M059J (cell line): ENCODE data around the gene ALPK1. TPM values are rescaled to one million over a fixed set of nuclear protein-coding genes. Genes with fewer than 3 reads are reported as not detected.
"Not testable (repeated sequence)": the region's sequence is repeated elsewhere in the genome, so short reads cannot be mapped to it uniquely, and the experiment has no call there.

Source experiments
- DNase-seq: peaks from one replicate; pipeline ENCODE4 v3.0.0-alpha.2; 2012; ENCODE audit warnings: low read depth
- total RNA-seq: library from RNA; depleted of rRNA; stranded (reverse); fragments of >200 nt; shearing (Covaris generic); gene quantifications from 2 replicates; pipeline ENCODE4 v1.2.3, GENCODE V29; 2014

The ALPK1 gene
- total RNA-seq, 1 experiment from 2014 or later, result 12.0 TPM

GRCh38 chr4:112377594-112378242 lies 80.5 kb downstream of the ALPK1 start:
- no peak for DNase-seq

- no peak for DNase-seq
These were observed 81.1 kb downstream of the ALPK1 start for GRCh38 chr4:112378243-112378620.

GRCh38 chr4:112378858-112379257 lies 81.7 kb downstream of the ALPK1 start:
- DNase-seq, result no peak

GRCh38 chr4:112379306-112379705 lies 82.1 kb downstream of the ALPK1 start:
- DNase-seq, result no peak

GRCh38 chr4:112381996-112382692 lies 85.0 kb downstream of the ALPK1 start:
- DNase-seq, result no peak

- DNase-seq, result no peak
These were observed 88.9 kb downstream of the ALPK1 start for GRCh38 chr4:112386071-112386470.

- no peak for DNase-seq
These were observed 104.9 kb downstream of the ALPK1 start for GRCh38 chr4:112402098-112402497.

GRCh38 chr4:112403101-112403945 lies 106.2 kb downstream of the ALPK1 start:
- DNase-seq, result no peak

- no peak for DNase-seq
These were observed 113.2 kb downstream of the ALPK1 start for GRCh38 chr4:112410364-112410763.

- DNase-seq, result no peak
These were observed 113.6 kb downstream of the ALPK1 start for GRCh38 chr4:112410804-112411203.

GRCh38 chr4:112411781-112412550 lies 114.8 kb downstream of the ALPK1 start:
- DNase-seq, result no peak

- peak; percentile 85 for DNase-seq
These were observed 119.3 kb downstream of the ALPK1 start for GRCh38 chr4:112416464-112416863.

- DNase-seq, result no peak
These were observed 120.9 kb downstream of the ALPK1 start for GRCh38 chr4:112418092-112418491.

GRCh38 chr4:112421911-112422310 lies 124.7 kb downstream of the ALPK1 start:
- no peak for DNase-seq

- no peak for DNase-seq
These were observed 125.5 kb downstream of the ALPK1 start for GRCh38 chr4:112422644-112423043.

GRCh38 chr4:112423591-112423990 lies 126.4 kb downstream of the ALPK1 start:
- peak; percentile 3 for DNase-seq

GRCh38 chr4:112425823-112426222 lies 128.7 kb downstream of the ALPK1 start:
- DNase-seq, result no peak

GRCh38 chr4:112426416-112426815 lies 129.2 kb downstream of the ALPK1 start:
- no peak for DNase-seq

- DNase-seq, result no peak
These were observed 134.0 kb downstream of the ALPK1 start for GRCh38 chr4:112431158-112431557.

GRCh38 chr4:112436987-112437386 lies 139.8 kb downstream of the ALPK1 start:
- DNase-seq, result no peak

- not testable (repeated sequence) for DNase-seq
These were observed 145.1 kb downstream of the ALPK1 start for GRCh38 chr4:112442226-112442625.
